CD4-positive, alpha-beta T cell treated with Interleukin-4 for 4 hours (primary cell): ENCODE results near the gene ZNF586.
"Not testable (repeated sequence)": the region's sequence is repeated elsewhere in the genome, so short reads cannot be mapped to it uniquely, and the experiment has no call there.

Experiments
- DNase-seq: peaks from one replicate; pipeline ENCODE4 v3.0.0-alpha.2; 2020

The ZNF586 gene

GRCh38 chr19:57800696-57801095 is 31.2 kb downstream of the ZNF586 start:
- DNase-seq: no peak

GRCh38 chr19:57802269-57802668 is 32.8 kb downstream of the ZNF586 start:
- DNase-seq: no peak

GRCh38 chr19:57803265-57803593 is 33.8 kb downstream of the ZNF586 start:
- DNase-seq: no peak

GRCh38 chr19:57803594-57804325 is 34.3 kb downstream of the ZNF586 start:
- no peak for DNase-seq

- no peak for DNase-seq
These were observed 38.1 kb downstream of the ZNF586 start for GRCh38 chr19:57807541-57807940.

- not testable (repeated sequence) for DNase-seq
These were observed 41.2 kb downstream of the ZNF586 start for GRCh38 chr19:57810410-57811295.

GRCh38 chr19:57812226-57812625 is 42.8 kb downstream of the ZNF586 start:
- DNase-seq: no peak

GRCh38 chr19:57812975-57813820 is 43.7 kb downstream of the ZNF586 start:
- DNase-seq: not testable (repeated sequence)

- DNase-seq: no peak
These were observed 44.5 kb downstream of the ZNF586 start for GRCh38 chr19:57813919-57814504.

- peak; percentile 81 for DNase-seq
These were observed 45.2 kb downstream of the ZNF586 start, which contains the start of gene ZNF552 for GRCh38 chr19:57814505-57815246. Gene ZNF552, minus strand, starts transcription at chr19:57814913. Its CDS starts 170 bp downstream, at chr19:57814743.

- DNase-seq: no peak
These were observed 46.0 kb downstream of the ZNF586 start for GRCh38 chr19:57815247-57816075.

GRCh38 chr19:57816652-57817051 is 47.2 kb downstream of the ZNF586 start:
- DNase-seq: no peak

- no peak for DNase-seq
These were observed 48.5 kb downstream of the ZNF586 start for GRCh38 chr19:57817976-57818375.

- DNase-seq: no peak
These were observed 48.9 kb downstream of the ZNF586 start for GRCh38 chr19:57818378-57818777.

GRCh38 chr19:57819475-57820148 is 50.1 kb downstream of the ZNF586 start:
- peak; percentile 90 for DNase-seq

- no peak for DNase-seq
These were observed 51.1 kb downstream of the ZNF586 start for GRCh38 chr19:57820599-57820998.

GRCh38 chr19:57821095-57821494 is 51.6 kb downstream of the ZNF586 start:
- DNase-seq: not testable (repeated sequence)

GRCh38 chr19:57821501-57821900 is 52.0 kb downstream of the ZNF586 start:
- not testable (repeated sequence) for DNase-seq

GRCh38 chr19:57823155-57823554 is 53.7 kb downstream of the ZNF586 start:
- not testable (repeated sequence) for DNase-seq

- DNase-seq: not testable (repeated sequence)
These were observed 54.1 kb downstream of the ZNF586 start for GRCh38 chr19:57823608-57824007.
